Measurements from ENCODE around the gene RSPO4.

DNA sequence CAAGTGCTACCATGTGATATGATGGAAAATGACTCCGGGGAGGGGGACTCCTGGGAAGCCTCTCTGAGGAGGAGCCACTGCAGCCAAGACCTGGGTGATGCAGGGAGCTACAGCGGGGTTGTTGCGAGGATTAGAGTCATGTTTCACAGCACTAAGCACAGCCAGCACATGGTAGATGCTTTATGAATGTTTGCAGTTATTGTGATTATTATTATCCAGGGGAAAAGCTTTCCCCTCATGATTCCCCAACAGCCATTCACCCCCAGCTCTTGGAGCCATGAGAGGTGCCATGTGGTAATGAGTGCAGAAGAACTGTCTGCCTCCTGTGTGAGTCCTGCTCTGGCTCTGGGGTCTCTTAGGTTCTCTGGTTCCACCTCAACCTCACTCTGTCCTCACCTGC lies 39.9 kb downstream of the RSPO4 start:
- TF ChIP-seq EZH2phosphoT487 (IDR thresholded peaks at IDR 0.05; ENCODE audit: borderline replicate concordance, low read depth, low read length) = no peak
- no peak for TF ChIP-seq CTCF (conservative IDR thresholded peaks at IDR 0.05; ENCODE audit: low read length)

All from OCI-LY7 (cell line).